Skeletal muscle cell (primary cell): ENCODE data around the gene PRR20G.
"Not testable (repeated sequence)": the region's sequence is repeated elsewhere in the genome, so short reads cannot be mapped to it uniquely, and the experiment has no call there.

Experiments used
- DNase-seq: peaks from one replicate; pipeline ENCODE4 v3.0.0-alpha.2; 2010; ENCODE audit warnings: low read depth
- H3K4me3 ChIP-seq: 2 replicates; pipeline ENCODE4 v1.5.1; 2011; ENCODE audit warnings: low read depth, mild to moderate bottlenecking, control low read depth, low read length, moderate library complexity

Gene PRR20G

GRCh38 chr3:127305499-127306060 lies 17.7 kb upstream of the PRR20G start:
- no peak overlapping the region for H3K4me3 ChIP-seq
- DNase-seq = no peak

- H3K4me3 ChIP-seq = no peak overlapping the region
- DNase-seq = no peak
Observed at GRCh38 chr3:127304121-127304744, 16.4 kb upstream of the PRR20G start.

- DNase-seq = no peak
- no peak overlapping the region for H3K4me3 ChIP-seq
Observed at GRCh38 chr3:127299276-127299675, 11.4 kb upstream of the PRR20G start.

- DNase-seq = no peak
- H3K4me3 ChIP-seq = no peak overlapping the region
Observed at GRCh38 chr3:127296959-127297358, 9.1 kb upstream of the PRR20G start.

GRCh38 chr3:127296166-127296565 lies 8.3 kb upstream of the PRR20G start:
- H3K4me3 ChIP-seq = no peak overlapping the region
- DNase-seq = no peak

- H3K4me3 ChIP-seq, DNase-seq: not testable (repeated sequence)
Observed at GRCh38 chr3:127293650-127294049, 5.8 kb upstream of the PRR20G start.

GRCh38 chr3:127291611-127292010 lies 3.8 kb upstream of the PRR20G start:
- DNase-seq = no peak

GRCh38 chr3:127291114-127291513 lies 3.3 kb upstream of the PRR20G start:
- no peak overlapping the region for H3K4me3 ChIP-seq
- no peak for DNase-seq

More at GRCh38 chr3:127291611-127292010, 3.8 kb upstream of the PRR20G start:
- H3K4me3 ChIP-seq = no peak overlapping the region

- DNase-seq = no peak
Observed at GRCh38 chr3:127289706-127290575, 2.1 kb upstream of the PRR20G start.

GRCh38 chr3:127288921-127289705 lies 1.3 kb upstream of the PRR20G start:
- H3K4me3 ChIP-seq = no peak overlapping the region

More at GRCh38 chr3:127289706-127290575, 2.1 kb upstream of the PRR20G start:
- H3K4me3 ChIP-seq = no peak overlapping the region

GRCh38 chr3:127288343-127288742 lies 497 bp upstream of the PRR20G start:
- H3K4me3 ChIP-seq = no peak overlapping the region
- DNase-seq = no peak

More at GRCh38 chr3:127288921-127289705, 1.3 kb upstream of the PRR20G start:
- DNase-seq = no peak

- no peak for DNase-seq
Observed at GRCh38 chr3:127286571-127287140, 1.2 kb downstream of the PRR20G start.

GRCh38 chr3:127284258-127284657 lies 3.6 kb downstream of the PRR20G start:
- no peak for DNase-seq
- H3K4me3 ChIP-seq = no peak overlapping the region

More at GRCh38 chr3:127286571-127287140, 1.2 kb downstream of the PRR20G start:
- no peak overlapping the region for H3K4me3 ChIP-seq

GRCh38 chr3:127277561-127277960 lies 10.3 kb downstream of the PRR20G start:
- no peak for DNase-seq

GRCh38 chr3:127276995-127277394 lies 10.9 kb downstream of the PRR20G start:
- H3K4me3 ChIP-seq = no peak overlapping the region

More at GRCh38 chr3:127277561-127277960, 10.3 kb downstream of the PRR20G start:
- no peak overlapping the region for H3K4me3 ChIP-seq

GRCh38 chr3:127276396-127276795 lies 11.4 kb downstream of the PRR20G start:
- no peak overlapping the region for H3K4me3 ChIP-seq
- no peak for DNase-seq

More at GRCh38 chr3:127276995-127277394, 10.9 kb downstream of the PRR20G start:
- no peak for DNase-seq

GRCh38 chr3:127275287-127275781 lies 12.5 kb downstream of the PRR20G start:
- H3K4me3 ChIP-seq = no peak overlapping the region
- DNase-seq = no peak

GRCh38 chr3:127274200-127274760 lies 13.6 kb downstream of the PRR20G start:
- H3K4me3 ChIP-seq = no peak overlapping the region
- no peak for DNase-seq

GRCh38 chr3:127273206-127273605 lies 14.6 kb downstream of the PRR20G start:
- no peak overlapping the region for H3K4me3 ChIP-seq
- DNase-seq = no peak
